HG03025 (cell line): ENCODE results near the gene C10orf90.

ENCODE experiments used
- ATAC-seq: cut with Tn5 transposase; IDR thresholded peaks from one replicate; pipeline ENCODE4 v1.9.1; 2021; ENCODE audit warnings: mild to moderate bottlenecking, moderate library complexity; ENCODE audit not compliant: unreplicated experiment, low FRiP score

C10orf90 gene, protein sequence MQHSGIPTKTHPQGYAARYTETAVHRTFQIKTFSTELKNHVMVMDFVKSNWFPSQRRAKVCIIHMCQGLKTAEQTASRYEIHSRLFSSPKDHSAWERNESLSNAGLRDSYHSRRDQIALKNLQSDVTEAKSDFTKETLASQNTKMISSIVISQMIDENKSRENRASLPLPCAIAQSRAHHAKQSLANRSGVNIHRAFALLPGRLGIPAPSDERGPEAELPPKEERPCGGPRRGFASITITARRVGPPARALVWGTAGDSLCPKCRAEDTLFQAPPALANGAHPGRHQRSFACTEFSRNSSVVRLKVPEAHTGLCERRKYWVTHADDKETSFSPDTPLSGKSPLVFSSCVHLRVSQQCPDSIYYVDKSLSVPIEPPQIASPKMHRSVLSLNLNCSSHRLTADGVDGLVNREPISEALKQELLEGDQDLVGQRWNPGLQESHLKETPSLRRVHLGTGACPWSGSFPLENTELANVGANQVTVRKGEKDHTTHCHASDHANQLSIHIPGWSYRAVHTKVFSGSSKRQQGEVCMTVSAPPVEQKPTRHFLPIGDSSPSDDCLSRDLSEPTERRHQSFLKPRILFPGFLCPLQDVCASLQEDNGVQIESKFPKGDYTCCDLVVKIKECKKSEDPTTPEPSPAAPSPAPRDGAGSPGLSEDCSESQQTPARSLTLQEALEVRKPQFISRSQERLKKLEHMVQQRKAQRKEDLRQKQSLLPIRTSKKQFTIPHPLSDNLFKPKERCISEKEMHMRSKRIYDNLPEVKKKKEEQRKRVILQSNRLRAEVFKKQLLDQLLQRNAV

DNA sequence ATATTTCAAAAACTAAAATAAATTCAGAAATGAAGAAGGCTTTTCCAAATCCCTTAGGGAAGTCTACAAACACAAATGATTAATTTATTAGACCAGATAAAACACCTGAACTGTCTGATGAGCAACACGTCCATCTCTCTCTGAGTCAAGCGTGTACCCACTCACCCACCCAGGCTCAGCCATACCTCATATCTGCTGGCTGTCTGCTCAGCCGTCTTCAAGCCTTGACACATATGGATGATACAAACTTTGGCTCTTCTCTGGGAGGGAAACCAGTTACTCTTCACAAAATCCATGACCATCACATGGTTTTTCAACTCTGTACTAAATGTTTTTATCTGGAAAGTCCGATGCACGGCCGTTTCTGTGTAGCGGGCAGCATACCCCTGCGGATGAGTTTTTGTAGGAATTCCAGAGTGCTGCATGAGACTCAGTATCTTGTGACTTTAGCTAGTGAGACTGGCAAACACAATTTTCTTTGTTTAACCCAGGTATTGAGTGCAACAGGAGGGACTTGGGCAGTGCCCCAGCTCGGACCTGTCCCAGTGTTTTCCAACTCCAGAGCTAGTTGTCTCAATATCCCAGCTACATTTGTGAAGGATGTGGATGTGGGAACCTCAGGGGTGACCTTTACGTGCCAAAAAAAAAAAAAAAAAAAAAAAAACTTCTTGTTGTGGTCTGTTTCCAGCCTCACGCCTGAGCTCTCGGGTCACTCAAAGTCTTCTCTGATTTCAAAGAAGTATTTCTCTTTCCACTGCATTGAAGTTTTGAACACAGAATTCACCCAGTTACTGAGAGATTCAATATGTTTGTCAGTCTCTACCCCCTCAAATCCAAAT lies at the start of gene C10orf90:
Gene C10orf90, minus strand, starts transcription at position 638 of the 839 bp plus-strand sequence. Its CDS starts 213 bp downstream, at position 425.
- no peak for ATAC-seq

- no peak for ATAC-seq
These were observed 45.9 kb upstream of the C10orf90 start for GRCh38 chr10:126716366-126716765.

DNA sequence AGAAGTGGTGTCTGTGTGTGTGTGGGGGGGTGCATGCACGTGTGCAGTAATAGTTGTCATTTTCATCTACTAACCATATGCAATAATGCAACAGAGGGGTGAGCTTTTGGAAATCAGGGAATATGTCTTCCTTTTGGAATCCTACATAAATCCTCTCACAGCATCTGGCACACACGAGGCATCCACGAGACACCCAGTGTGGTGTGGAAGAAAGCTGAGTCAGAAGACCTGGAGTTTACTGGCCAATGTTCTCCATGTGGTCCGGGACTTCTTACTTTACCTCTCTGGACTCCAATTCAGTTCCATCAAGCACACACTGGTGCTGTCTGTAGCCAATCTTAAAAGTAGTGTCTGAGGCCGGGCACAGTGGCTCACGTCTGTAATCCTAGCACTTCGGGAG lies 43.1 kb upstream of the C10orf90 start:
- no peak for ATAC-seq

GRCh38 chr10:126712681-126713080 lies 42.2 kb upstream of the C10orf90 start:
- no peak for ATAC-seq

GRCh38 chr10:126705951-126706565 lies 35.6 kb upstream of the C10orf90 start:
- no peak for ATAC-seq

- ATAC-seq, result no peak
These were observed 34.6 kb upstream of the C10orf90 start for GRCh38 chr10:126705131-126705530.

DNA sequence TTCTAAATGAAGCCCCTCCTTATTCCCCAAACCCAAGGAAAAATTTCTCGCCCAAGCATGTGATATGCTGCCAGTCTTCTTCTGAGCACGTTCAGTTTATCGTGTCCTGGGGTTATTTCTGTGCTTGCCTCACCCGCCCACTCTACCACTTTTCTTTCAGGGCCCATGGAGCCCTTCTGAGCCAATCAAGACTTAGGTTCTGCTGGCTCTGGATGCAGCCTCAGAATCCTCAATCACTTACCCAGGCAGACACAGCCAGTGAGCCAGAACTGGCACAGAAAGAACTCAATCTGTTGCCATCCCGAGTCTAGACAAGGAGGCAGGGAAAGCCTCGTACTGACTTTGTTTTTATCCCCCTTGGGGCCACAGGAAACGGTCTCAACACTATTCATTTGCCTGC lies 34.2 kb upstream of the C10orf90 start:
- ATAC-seq, result no peak

- no peak for ATAC-seq
These were observed 31.7 kb upstream of the C10orf90 start for GRCh38 chr10:126702181-126702580.

DNA sequence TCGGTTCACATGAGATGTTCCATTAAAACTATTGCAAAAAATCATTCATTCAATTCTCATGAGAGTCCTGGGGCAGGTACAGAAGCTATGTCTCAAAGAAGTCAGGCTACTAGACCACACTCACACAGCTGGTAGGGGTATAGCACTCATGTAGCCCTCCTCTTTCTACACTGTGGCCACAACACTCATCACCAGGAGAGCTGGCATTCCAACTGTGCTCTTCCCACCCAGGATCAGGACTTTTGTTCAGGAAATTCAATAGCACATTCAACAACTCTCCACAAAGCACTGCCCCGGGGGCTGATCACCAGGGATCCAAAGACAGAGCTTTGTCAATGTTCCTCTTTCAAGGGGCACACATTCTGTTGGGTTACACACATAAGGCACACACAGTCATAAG lies 31.0 kb upstream of the C10orf90 start:
- ATAC-seq, result no peak

DNA sequence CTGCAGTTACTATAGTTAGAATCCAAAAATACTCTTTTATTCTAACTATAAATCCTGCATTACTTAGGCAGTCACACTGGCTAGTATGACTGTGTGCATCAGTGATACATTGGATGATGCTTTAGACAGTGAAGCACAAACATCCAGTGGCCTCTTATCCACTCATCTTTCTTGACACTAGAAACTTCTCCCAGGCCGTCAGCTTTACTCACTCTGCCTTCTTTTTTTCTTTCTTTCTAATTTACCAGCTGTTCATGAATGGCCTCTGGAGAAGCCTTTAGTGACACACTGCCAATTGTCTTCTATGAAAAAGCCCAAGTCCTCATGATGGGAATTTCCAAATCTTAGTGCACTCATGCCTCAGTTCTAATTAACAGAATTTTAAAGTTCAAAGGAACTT lies 26.2 kb upstream of the C10orf90 start:
- no peak for ATAC-seq

DNA sequence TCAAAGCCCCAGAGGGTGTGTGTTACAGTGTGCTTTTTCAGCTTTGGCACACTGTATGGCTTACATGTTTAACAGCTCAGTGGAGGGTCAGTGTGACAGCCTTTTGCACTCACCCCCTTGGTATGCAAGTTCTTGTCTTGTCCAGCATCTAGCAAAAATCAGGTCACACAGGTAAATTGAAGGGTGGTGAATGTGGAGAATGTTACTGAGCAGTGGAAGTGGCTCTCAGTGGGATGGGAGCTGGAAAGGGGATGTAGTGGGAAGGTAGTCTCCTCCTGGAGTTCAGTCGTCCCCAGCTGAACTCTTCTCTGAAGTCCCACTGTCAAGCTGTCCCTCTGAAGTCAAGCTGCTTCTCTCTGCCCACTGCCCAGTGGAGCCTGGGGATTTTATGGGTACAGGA lies 21.0 kb upstream of the C10orf90 start:
- no peak for ATAC-seq

- no peak for ATAC-seq
These were observed 20.0 kb upstream of the C10orf90 start for GRCh38 chr10:126690534-126690933.

DNA sequence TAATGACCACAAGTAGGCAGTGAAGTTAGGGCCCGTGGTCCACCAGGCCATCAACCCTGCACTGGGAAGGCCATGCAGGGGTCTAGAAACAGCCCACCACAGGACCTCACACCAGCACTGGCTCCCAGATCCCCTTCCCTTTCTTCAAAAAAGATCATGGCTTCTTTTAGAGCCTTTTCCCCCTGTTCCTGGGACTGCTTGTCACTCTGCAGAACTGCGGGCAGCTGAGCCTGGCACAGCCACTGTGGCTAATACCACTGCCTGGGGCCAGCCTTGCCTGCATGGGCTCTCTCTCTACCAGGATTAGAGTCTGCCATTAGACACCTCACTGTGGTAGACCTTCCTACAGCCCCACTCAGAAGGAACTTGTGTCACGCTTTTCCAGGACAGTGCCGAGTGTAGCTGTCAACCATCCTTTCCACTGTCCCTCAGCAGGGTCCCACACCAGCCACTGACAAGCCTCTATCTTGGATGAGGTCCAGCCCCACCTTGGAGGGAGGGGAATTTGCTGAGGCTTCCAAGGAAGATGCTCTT lies 19.0 kb upstream of the C10orf90 start:
- ATAC-seq, result no peak

DNA sequence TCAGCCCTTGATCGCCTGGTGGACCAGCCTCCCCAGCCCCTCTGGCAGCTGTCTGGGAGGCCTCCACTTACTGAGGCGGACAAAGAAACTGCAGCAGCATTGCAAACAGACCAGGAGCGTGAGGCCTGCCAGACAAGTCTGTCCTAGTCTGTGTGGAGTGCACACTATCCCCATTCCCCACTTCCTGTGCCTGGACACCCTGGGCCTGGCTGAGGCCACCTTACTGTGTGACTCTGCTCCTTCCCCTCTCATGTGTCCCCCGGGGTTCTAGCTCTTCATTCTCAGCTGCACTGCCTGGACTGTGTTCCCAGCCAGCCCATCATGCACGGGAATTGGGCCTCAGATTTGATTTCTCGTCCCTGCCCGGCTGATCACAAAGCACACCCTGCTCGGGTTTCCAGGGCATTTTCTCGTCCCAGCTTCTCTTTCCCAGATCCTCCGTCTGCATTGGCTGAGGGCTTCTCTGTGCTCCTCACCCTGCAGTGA lies 16.7 kb upstream of the C10orf90 start:
- no peak for ATAC-seq

DNA sequence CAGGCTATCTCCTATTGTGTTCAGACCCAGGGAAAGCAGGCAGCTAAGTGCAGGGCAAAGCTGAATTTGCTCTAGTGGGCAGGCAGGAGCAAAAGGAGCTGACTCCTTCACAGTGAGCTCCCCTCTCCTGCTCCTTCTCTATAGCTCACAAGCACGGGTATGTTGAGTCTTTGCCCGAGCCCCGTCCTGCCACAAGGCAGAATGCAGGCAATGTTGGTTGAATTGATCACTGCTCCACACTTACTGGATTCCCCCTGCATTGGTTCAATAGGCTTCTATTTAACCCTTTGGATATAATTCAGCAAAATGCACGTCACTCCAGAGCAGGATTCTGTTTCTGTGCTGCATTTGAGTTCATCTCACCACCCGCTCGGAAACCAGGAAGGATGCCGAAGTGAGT lies 16.2 kb upstream of the C10orf90 start:
- no peak for ATAC-seq

DNA sequence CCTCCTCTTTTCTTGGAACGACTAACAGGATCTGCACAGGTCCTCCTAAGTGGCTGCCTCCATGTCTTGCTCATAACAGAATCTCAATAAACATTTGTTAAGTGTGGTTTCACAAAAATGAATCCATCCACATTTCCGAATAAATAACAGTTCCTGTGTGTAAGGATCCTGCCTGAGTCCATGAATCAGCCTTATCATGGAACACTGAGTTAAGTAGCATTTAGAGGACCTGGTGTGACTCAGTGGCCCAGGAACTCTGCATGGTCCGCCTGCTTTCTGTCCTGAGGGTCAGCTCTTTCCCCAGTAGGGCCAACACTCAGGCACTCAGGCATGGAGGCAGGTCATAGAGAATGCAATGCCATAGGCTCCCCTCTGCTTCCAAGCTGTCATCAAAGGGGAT lies 15.8 kb upstream of the C10orf90 start:
- ATAC-seq, result no peak

DNA sequence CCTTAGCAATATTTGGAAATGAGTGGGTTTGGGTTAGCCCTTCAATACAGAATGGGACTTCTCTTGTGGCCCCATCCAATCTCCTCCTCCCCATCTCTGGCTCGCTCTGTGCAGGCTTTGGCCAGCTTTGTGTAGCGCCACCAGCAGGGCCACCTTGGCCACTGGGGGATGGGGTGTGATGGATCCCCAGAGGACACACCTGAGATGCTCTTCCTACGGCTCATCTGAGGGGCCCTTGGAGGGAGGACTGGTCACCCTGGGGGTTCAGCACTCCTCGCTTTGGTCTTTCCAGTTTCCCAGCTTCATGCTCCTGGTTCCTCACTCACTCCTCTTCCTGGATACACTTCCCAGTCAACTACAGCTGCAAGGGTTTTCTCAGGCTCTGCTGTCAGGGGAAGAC lies 15.3 kb upstream of the C10orf90 start:
- no peak for ATAC-seq

DNA sequence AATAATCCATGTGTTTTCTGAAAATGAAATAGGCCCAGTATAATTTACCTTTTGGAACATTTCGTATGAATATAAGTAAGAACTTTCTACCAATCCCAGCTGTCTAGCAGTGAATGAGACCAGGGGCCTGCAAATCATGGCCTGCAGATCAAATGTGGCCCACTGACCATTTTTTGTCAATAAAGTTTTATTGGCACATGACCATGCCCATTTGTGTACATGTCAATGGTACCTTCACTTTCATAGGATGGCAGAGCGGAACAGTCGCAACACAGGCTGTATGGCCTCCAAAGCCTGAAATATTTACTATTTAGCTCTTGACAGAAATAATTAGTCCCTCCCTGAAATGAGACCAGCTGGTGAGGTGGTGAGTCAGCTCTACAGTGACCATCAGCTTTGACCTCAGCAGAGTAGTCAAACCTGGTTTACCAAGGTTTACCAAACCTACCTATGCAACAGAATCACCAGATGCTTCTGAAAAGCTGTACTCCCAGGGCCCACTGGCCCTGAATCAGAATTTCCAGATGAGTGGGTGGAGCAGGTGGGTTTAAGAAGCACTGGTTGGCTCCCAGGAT lies 13.8 kb upstream of the C10orf90 start:
- ATAC-seq, result no peak

- no peak for ATAC-seq
These were observed 13.0 kb upstream of the C10orf90 start for GRCh38 chr10:126683466-126683865.
